GM18909 (cell line): ENCODE results near the gene ULK1.
A peak's percentile ranks its signal among the peaks of the same experiment; 100 is the strongest.
"Not testable (repeated sequence)": the region's sequence is repeated elsewhere in the genome, so short reads cannot be mapped to it uniquely, and the experiment has no call there.

Experiments used
- ATAC-seq: cut with Tn5 transposase; IDR thresholded peaks from one replicate; pipeline ENCODE4 v1.9.1; 2021; ENCODE audit warnings: mild to moderate bottlenecking; ENCODE audit not compliant: unreplicated experiment, poor library complexity

ULK1 gene

DNA sequence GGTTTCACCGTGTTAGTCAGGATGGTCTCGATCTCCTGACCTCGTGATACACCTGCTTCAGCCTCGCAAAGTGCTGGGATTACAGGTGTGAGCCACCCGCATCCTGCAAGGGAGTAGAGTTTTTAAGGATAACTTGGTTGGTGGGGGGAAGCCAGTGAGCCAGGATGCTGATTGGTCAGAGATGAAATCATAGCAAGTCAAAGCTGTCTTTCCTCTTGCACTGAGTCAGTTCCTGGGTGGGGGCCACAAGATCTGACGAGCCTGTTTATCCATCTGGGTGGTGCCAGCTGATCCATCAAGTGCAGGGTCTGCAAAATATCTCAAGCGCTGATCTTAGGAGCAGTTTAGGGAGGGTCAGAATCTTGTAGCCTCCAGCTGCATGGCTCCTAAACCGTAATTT, 9.3 kb upstream of the ULK1 start:
- ATAC-seq, result not testable (repeated sequence)

GRCh38 chr12:131885543-131886057, 8.8 kb upstream of the ULK1 start:
- no peak for ATAC-seq

DNA sequence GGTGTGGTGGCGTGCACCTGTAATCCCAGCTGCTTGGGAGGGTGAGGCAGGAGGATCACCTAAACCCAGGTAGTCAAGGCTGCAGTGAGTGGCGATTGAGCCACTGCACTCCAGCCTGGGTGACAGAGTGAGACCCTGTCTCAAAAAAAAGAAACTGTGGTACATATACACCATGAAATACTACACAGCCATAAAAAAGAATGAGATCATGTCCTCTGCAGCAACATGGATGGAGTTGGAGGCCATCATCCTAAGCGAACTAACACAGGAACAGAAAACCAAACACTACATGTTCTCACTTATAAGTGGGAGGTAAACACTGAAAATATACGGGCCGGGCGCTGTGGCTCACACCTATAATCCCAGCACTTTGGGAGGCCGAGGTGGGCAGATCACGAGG, 2.7 kb upstream of the ULK1 start:
- ATAC-seq, result not testable (repeated sequence)

DNA sequence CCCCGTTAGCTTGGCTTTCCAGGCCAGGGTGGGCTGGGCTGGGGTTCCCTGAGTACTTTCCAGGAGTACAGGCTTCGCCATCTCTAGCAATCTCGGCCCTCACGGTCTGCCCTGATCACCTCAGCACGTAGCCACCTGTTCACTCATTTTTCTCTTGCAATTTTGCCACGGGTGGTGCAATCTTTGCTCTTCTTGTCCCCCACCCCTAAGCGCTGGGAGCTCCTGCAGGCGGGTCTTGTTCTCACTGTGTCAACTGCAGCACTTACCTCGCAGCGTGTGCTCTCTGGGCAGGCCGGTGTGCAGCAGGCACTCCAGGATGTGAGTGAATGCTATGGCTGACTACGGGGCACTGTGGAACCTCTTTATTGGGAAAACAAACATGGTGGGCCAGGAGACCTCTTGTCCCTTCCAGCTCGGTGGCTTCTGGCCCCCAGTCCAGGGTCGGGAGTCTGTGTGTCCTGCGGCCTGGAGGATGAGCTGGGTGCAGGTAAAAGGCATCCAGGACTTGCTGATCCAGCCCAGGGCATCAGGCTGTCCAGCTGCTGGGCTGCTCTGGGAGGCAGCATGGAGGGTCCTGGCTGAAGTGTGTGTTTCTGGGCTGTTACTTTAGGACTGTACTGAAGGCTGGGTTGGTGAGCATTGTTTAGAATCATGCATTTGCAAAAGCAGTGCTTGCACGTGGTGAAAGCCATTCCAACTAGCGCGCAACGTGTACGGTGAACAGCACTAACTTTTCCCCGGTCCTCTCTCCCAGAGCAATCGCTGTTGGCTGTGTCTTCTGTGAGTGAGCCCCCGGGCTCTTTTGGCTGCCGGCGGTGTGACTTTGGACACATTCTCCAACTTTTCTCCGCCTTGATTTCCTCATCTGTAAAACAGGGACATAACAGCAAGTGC, 1.5 kb upstream of the ULK1 start:
- no peak for ATAC-seq

DNA sequence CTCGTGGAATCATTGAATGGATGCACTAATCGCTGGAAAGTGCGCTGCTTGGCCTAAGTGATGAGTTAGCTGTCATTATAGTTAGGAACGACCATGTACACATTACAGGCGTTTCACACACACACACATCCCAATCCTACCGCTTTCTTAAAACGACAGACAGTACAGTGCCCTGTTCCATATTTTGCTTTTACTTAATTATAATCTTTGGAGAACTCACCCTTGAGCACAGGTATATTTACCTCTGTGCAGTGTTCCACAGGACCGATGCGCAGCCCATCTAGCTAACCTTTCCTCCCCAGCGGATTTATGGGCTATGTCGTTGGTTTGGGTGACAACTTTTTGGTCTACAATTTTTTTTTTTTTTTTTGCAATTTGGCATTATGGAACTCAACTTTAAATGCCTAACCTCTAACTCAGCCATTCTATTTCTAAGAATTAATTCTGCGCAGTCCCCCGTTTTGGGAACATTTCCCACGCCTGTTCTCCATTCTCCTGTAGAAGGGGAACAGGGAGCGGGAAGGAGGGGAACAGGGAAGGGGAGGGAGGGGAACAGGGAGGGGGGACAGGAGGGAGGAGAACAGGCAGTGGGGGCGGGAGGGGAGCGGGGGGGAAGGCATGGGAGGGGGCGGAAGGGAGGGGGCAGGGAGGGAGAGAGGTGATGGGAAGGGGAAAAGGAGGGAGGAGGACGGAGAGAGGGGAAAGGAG, 663 bp upstream of the ULK1 start:
- ATAC-seq, result no peak

DNA sequence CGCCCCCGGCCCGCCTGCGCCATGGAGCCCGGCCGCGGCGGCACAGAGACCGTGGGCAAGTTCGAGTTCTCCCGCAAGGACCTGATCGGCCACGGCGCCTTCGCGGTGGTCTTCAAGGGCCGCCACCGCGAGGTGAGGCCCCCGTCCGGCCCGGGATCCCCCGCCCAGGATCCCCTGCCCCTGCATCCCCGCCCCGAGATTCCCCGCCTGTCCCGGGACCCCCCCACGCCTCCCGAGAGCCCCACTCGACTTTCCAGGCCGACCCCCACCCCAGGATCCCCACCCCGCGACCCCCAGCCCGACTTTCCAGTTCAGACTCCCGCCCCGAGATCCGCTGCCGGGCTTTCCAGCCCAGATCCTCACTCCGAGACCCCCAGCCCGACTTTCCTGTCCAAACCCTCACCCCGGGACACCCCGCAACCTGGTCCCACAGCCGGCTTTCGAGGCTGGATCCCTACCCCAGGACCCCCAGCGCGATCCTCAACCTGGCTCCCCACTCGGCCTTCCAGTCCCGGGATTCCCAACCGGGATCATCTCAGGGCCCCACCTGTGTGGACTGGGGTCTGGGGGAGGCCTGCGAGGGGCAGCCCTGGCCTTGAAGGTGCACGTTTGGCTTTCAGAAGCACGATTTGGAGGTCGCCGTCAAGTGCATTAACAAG, 688 bp downstream of the ULK1 start:
- peak; percentile 8 for ATAC-seq

GRCh38 chr12:131895640-131896079, 1.2 kb downstream of the ULK1 start:
- peak; percentile 7 for ATAC-seq

DNA sequence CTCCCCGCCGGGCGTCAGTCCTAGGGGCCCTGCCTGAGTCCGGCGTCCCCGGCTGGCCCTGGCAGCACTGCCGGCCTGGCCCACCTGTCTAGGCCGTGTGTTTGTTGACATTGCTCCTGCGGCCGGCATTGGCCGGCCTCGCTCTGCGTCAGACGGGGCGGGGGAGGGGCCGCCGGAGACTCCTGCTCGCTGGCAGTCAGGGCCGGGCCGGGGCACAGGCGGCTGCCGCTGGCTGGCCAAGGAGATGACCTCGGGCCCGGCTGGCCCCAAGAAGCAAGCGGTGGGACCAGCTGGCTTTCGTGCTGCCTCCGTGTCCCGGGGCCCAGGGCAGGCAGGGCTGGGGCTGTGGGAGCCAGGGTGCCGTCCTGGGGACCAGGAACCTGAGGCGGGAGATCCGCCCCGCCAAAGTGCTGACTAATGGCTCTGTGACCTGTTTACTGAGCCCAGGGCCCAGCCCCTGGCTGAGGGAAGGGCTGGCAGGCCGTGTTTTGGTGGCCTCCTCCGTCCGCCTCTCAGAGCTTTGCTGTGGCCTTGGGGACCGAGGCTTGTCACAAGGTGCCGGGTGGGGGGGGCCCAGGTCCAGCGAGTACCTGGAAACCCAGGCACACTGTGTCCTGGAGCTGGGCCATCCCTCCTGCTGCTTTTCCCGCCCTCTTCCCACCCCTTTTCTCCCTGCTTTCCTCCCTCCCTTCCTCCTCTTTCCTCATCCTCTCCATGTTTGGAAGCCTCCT, 1.8 kb downstream of the ULK1 start:
- peak; percentile 59 for ATAC-seq

DNA sequence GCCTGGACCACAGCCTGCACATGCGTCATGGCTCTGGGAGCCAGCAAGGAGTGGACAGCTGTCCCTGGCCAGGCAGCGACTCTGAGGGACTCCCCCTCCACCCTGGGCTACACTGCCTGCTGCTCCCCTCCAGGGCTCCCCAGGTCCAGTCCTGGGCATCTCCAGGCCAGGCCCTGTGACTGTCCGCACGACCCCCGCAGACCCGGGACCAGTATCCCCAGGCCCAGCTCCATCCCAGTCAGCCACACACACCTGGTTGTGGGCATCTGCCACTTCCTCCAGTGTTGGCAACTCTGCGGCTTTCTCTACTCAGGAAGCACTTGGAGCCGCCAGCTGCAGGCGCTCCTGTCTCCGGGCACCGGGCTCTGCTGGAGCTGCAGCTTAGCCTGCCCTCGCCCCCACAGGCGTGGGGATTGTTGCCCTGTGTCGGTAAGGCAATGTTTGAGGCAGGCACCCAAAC, 2.4 kb downstream of the ULK1 start:
- no peak for ATAC-seq

- ATAC-seq, result no peak
These were observed 2.9 kb downstream of the ULK1 start for GRCh38 chr12:131897276-131897675.

- ATAC-seq, result no peak
These were observed 3.5 kb downstream of the ULK1 start for GRCh38 chr12:131897875-131898274.

- ATAC-seq, result no peak
These were observed 6.0 kb downstream of the ULK1 start for GRCh38 chr12:131900397-131900796.

GRCh38 chr12:131901431-131902331, 7.3 kb downstream of the ULK1 start:
- no peak for ATAC-seq

DNA sequence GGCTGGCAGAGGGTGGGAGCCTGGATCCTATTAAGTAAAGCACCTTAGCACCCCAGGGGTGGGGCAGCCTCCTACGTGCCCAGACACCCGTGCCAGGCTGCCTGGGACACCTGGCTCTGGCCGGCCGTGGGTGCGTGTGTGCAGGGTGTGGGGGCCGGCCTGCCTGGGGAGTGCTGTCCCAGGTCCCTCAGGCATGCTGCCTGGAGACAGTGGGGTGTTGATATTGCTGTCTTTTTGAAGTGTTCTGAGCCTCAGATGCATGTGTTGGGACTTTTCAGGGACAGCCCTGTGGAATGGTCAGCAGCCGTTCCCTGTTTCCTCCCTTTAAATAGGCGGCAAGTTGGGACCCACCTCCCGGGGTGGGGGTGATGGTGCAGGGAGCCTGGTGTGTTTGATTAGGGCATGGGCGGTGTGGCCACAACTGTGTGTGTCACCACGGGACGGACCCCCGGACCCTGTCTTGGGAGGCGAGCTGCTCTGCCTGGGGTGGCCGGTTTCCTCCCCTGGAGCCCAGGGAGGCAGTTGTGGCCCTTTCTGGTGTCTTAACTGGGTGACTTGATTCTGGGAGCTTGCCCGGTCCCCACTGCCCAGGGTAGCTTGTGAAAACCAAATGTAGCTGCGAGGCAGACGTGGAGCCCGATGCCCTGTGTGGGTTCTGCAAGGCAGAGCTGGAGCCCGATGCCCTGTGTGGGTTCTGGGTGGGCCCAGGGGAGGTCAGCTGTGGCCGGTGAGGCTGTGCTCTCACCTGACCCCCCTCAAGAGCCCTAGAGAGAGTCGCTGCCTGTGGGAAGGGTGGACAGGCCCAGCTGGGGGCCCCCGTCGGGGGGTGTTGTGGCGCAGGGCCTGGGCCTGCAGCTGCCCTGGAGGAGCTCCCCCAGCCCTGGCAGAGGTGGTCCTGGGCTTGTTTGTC, 8.2 kb downstream of the ULK1 start:
- no peak for ATAC-seq

DNA sequence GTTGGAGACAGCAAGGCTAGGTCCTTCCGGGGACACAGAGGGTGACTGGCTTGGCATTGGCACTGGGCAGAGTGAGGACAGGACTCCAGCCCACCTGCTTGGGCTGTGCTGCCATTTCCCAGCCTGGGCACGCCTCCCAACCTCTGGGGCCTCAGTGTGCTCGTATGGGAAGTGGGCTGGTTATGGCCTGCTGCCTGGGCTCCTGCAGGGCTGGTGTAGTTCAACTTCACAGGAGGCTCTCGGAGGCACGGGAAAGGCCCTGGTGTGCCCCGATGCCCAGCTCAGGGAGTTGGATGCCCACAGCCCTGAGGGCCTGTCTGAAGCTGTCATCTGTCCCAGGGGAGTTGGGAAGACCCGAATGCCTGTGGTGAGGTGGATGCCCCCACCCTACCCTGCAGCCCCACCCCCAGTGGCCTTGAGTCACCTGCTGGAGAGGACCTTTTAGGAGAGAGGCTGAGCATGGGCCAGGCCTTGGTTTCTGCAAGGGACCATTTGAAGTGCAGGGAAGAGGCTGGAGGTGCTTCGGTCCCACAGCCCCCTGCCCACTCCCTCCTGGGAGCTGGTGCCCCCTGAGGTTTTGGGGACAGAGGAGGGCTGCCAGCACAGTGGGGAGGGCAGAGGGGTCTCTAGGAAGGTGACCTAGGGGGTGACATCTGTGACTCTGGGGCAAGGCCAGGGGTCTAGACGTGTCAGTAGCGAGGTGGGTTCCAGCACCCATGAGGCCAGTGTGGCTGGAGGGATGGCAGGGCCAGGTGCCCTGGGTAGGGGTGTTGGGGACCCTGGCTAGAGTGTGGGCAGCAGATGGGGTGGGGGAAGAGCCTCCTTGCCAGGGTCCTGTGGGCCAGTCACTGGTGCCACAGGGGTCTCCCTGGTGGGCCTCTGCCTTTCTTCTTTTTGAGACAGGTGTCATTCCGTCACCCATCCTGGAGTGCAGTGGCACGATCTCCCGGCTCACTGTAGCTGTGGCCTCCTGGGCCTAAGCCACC, 9.1 kb downstream of the ULK1 start:
- ATAC-seq, result no peak

DNA sequence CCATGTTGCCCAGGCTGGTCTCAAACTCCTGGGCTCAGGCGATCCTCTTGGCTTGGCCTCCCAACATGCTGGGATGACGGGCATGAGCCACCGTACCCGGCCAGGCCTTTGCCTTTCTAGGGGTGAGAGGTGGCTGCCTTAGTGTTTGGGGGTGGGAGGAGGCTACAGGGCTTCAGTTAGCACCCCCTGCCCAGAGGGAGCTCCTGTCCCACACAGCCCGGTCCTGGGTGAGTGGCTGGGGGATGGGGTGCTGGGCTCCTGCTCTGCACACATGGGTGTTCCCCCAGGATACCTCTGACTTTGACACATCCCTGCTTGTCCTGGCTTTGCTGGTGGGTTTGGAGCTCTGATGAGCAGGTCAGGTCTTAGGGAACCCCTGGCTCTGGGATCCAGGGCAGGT, 9.9 kb downstream of the ULK1 start:
- no peak for ATAC-seq

- ATAC-seq, result no peak
These were observed 10.7 kb downstream of the ULK1 start for GRCh38 chr12:131905081-131905629.
